GM19351 (cell line): ENCODE measurements around the gene CHMP4B.

Source experiments
- ATAC-seq: cut with Tn5 transposase; IDR thresholded peaks from one replicate; pipeline ENCODE4 v1.9.1; 2021; ENCODE audit warnings: mild to moderate bottlenecking, moderate library complexity; ENCODE audit not compliant: unreplicated experiment

CHMP4B gene

GRCh38 chr20:33859751-33860150 is 48.6 kb downstream of the CHMP4B start:
- no peak for ATAC-seq

- ATAC-seq: no peak
Observed at GRCh38 chr20:33861458-33861857, 50.3 kb downstream of the CHMP4B start.

GRCh38 chr20:33862709-33863403 is 51.7 kb downstream of the CHMP4B start:
- ATAC-seq: no peak

DNA sequence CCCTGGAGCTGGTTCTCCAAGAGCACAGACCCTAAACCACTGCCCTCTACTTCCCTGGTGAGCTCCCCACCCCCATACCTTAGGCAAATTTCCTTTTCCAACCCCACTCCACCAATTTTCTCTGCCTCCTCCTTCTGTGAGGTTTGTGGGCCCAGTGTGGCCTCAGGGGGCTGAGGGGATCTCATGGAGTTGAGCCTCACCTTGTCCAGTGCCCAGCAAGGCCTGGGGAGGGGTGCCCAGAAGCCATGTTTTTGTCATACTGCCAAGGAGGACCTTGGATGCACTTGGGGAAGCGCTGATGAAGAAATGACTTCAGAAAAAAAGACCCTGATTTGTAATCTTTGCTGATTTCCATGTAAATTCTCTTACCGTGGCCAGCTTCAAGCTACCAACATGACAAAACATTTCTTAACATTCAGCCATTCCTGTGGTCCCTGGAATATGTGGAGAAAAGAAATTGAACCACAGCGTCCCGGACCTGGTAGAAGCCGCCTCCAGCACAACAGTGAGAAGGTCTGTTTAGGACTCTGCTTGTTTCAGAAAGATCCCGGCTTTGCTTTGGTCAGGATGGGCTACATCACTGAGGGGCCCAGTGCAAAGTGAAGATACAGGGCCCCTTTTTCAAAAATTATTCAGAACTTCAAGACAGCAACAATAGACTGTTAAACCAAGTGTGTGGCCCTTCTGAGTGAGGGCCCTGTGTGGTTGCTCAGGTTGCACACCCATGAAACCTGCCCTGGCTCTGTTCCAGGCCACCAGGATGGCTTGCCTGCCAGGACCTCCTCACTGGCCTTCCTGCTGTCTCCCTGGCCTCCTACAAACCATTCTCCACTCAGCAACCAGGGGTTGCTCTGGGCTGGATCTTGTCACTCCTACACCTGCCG is 52.5 kb downstream of the CHMP4B start:
- no peak for ATAC-seq

GRCh38 chr20:33864324-33864963 is 53.3 kb downstream of the CHMP4B start:
- no peak for ATAC-seq

GRCh38 chr20:33865761-33866370 is 54.7 kb downstream of the CHMP4B start:
- ATAC-seq: no peak

DNA sequence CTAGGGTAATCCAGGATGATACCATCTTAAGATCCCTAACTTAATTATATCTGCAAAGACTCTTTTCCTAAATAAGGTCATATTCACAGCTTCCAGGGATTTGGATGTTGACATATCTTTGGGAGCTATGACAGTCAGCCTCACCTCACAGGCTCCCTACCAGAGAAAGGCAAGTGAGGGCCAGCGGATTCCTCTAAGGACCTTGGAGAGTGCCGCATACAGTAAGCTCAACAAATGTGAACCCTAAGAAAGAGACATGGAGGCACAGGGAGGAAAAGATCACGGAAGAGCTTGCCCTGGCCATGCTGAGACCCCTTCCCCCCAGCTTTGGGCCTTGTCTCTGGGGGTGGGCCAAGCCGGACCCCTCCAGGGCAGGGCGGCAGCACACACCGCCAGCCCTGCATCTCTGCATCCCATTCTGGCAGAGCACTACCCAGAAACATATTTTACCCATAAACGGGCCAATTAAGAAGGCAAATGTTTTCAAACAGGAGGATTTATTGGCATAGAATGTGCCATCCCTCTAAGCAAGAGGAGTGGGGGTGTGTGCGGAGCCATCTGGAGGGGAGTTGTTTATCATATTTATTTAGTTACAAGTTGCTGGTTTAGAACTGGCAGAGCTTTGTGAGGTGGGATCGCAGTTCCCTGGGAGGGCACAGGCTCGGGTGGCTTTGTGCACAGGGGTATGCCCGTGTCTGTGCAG is 55.4 kb downstream of the CHMP4B start:
- no peak for ATAC-seq

DNA sequence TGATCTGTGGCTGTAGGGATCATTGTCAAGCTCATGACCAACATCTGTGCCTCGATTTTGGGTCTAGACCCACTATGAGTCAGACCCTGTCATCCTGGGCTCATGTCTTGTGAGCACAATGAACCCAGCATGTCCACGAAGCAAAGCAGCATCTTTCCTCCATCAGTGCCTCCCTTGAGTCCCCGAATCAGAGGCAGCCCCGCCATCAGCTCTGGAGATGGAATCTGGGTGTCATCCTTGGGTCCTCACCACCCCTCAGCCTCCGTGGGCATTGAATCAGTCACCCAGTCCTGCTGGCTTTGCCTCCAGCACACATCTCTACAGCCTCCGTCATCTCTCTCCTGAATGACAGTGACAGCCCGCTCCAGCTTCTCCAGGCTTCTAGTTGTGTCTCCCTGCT is 56.9 kb downstream of the CHMP4B start:
- no peak for ATAC-seq

GRCh38 chr20:33868595-33868994 is 57.4 kb downstream of the CHMP4B start:
- ATAC-seq: no peak

- ATAC-seq: no peak
Observed at GRCh38 chr20:33869283-33869682, 58.1 kb downstream of the CHMP4B start.

DNA sequence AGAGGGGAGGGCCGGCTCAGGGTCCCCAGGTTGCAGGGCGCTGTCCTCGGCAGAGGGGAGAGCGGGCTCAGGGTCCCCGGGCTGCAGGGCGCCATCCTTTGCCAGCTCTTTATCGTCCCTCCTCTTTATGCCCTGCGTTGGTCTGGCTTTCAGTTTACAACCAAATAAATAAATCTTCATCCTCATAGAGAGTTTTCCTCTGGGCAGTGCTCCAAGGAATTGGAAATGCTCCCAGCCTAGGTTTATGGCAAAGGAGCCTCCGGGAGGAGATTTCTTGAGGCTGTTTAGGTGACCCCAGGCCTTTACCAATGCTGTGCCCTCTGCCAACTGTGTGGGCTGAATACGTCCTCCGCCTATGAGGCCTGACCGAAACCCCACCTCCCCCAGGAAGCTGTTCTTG is 60.2 kb downstream of the CHMP4B start:
- no peak for ATAC-seq

- ATAC-seq: no peak
Observed at GRCh38 chr20:33874129-33874528, 63.0 kb downstream of the CHMP4B start.

DNA sequence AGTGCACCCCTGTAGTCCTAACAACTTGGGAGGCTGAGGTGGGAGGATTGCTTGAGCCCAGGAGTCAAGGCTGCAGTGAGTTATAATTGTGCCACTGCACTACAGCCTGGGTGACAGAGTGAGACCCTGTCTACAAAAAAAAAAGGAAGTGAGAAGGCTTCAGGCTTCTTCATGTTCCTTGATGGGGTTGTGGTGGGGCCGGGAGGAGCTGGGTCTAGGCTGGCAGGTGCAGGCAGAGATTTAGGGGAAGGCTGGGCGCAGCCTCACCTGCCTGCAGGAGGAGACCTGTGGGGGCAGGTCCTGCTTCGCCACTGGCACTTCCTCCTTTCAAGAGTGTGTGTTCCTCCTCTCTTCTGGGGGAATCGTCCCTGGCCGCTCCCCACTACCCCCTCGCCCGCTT is 63.9 kb downstream of the CHMP4B start:
- no peak for ATAC-seq

GRCh38 chr20:33875534-33876026 is 64.4 kb downstream of the CHMP4B start:
- no peak for ATAC-seq

DNA sequence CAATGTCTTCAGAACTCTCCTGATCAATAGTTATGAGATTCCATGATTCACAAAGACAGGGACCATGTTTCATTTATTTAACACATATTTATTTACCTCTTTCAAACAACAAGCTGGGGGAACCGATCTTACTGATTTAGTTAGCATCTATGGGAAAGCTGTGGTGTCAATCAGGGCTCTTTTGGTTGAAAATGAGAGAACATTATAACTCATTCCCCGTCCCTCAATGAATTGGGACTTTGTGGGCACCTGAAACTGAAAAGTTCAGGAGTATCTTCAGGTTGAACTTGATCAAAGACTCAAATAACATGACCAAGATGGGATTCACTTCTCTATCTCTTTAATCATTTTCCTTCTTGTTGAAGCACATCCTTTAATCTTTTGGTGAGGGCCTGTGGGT is 67.4 kb downstream of the CHMP4B start:
- ATAC-seq: no peak

DNA sequence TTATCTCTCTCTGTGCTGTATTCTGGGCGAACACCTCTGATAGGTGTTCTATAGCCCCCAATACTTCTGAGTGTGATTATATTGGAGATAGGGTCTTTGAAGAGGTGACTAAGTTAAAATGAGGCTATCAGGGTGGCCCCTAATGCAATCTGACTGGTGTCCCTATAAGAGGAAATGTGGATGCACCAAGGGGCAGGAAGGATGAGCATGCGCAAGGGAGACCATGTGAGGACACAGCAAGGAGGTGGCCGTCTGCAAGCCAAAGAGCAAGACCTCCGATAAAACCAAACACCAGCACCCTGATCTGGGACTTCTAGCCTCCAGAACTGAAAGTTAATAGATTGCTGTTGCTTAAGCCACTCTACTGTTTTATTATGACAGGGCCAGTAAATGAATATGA is 69.2 kb downstream of the CHMP4B start:
- no peak for ATAC-seq

- no peak for ATAC-seq
Observed at GRCh38 chr20:33881989-33882388, 70.8 kb downstream of the CHMP4B start.

GRCh38 chr20:33882481-33882880 is 71.3 kb downstream of the CHMP4B start:
- no peak for ATAC-seq

GRCh38 chr20:33883164-33883563 is 72.0 kb downstream of the CHMP4B start:
- ATAC-seq: peak; percentile 91

DNA sequence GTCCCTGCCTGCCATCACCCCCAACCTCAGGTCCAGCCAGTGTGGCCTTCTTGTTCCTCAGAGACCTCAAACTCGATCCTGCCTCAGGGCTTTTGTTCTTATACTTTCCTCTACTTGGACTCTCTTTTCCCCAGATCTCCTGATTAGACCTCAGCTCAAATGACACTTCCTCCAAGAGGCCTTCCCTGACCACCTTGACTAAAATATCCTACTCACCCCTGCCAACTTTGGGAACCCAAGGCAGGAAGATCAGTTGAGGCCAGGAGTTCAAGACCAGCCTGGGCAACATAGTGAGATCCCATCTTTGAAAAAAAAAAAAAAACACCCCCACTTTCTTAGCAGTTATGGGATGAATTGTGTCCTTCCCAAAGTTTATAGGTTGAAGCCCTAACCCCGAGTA is 73.5 kb downstream of the CHMP4B start:
- no peak for ATAC-seq

- no peak for ATAC-seq
Observed at GRCh38 chr20:33889312-33889711, 78.2 kb downstream of the CHMP4B start.
